Left ventricle myocardium inferior (tissue), 1 donor: ENCODE results near the gene PSMD3. TPM values are rescaled to one million over a fixed set of nuclear protein-coding genes. Genes with fewer than 3 reads are reported as not detected.
A peak's percentile ranks its signal among the peaks of the same experiment; 100 is the strongest.
"Not testable (repeated sequence)": the region's sequence is repeated elsewhere in the genome, so short reads cannot be mapped to it uniquely, and the experiment has no call there.

Experiments used
- DNase-seq: peaks from one replicate; pipeline ENCODE4 v3.0.0-alpha.2; 2020
- H3K27ac ChIP-seq: fragments of 200-600 bp; replicated peaks from 2 replicates; pipeline ENCODE4 v1.8.0; 2021
- H3K27me3 ChIP-seq: fragments of 200-600 bp; 2 replicates; pipeline ENCODE4 v1.8.0; 2021; ENCODE audit warnings: low read depth
- H3K36me3 ChIP-seq: fragments of 200-600 bp; 2 replicates; pipeline ENCODE4 v1.8.0; 2021
- H3K4me1 ChIP-seq: fragments of 200-600 bp; 2 replicates; pipeline ENCODE4 v1.8.0; 2021
- H3K4me3 ChIP-seq: fragments of 200-600 bp; 2 replicates; pipeline ENCODE4 v1.8.0; 2021; ENCODE audit warnings: mild to moderate bottlenecking, moderate library complexity
- H3K9me3 ChIP-seq: fragments of 200-600 bp; replicated peaks from 2 replicates; pipeline ENCODE4 v1.8.0; 2021
- CTCF ChIP-seq: fragments of 200-600 bp; IDR thresholded peaks from 2 replicates; pipeline ENCODE4 v1.8.0; 2021; ENCODE audit warnings: antibody characterized with exemption, mild to moderate bottlenecking, borderline replicate concordance
- intact Hi-C: fragments of 100-400 bp; cut with micrococcal nuclease; formaldehyde crosslinking; loops from one replicate; pipeline ENCODE4 v1.11.0; 2022
- total RNA-seq: library from RNA; stranded (reverse); fragmentation: NEBNext Ultra II Directional; extraction: Animal tissue kit (Norgen Biotek cat#: 25700); gene quantifications from one replicate; pipeline ENCODE4 v1.2.1, GENCODE V29; 2021
- donor health status: DM: no; HTN: yes; CAD: no; lungs with severe emphysema.

Gene PSMD3
- total RNA-seq, 1 donor from 2014 or later = 86.7 TPM

GRCh38 chr17:39996800-39997199 lies 16.2 kb downstream of the PSMD3 start:
- intact Hi-C loops = no loop called here
- Histone ChIP-seq H3K36me3 (peaks cover 69% of the 10 kb centered on the region), H3K27me3 (no peaks in the 10 kb centered on the region), H3K4me3 (no peak overlapping the region), H3K27ac (peak overlapping the region; percentile 48), H3K9me3 (no peaks in the 10 kb centered on the region), H3K4me1 (peaks cover 12% of the 10 kb centered on the region)
- DNase-seq = peak; percentile 52
- TF ChIP-seq CTCF = no peak

GRCh38 chr17:39997543-39997942 lies 16.9 kb downstream of the PSMD3 start:
- Histone ChIP-seq H3K4me1 (peaks cover 12% of the 10 kb centered on the region), H3K36me3 (peaks cover 62% of the 10 kb centered on the region), H3K27ac (peak overlapping the region; percentile 3), H3K9me3 (no peaks in the 10 kb centered on the region), H3K27me3 (no peaks in the 10 kb centered on the region), H3K4me3 (no peak overlapping the region)
- intact Hi-C loops = no loop called here
- TF ChIP-seq CTCF = no peak
- DNase-seq = no peak

GRCh38 chr17:39999067-39999466 lies 18.5 kb downstream of the PSMD3 start:
- no peak for TF ChIP-seq CTCF
- H3K36me3 ChIP-seq = peaks cover 46% of the 10 kb centered on the region
- no peak for DNase-seq
- H3K27me3 ChIP-seq = no peaks in the 10 kb centered on the region
- peaks cover 12% of the 10 kb centered on the region for H3K4me1 ChIP-seq
- H3K9me3 ChIP-seq = no peaks in the 10 kb centered on the region
- intact Hi-C loops = no loop called here
- H3K27ac ChIP-seq = no peak overlapping the region
- H3K4me3 ChIP-seq = no peak overlapping the region

- H3K4me3 ChIP-seq = no peak overlapping the region
- no peak for TF ChIP-seq CTCF
- intact Hi-C loops = no loop called here
- H3K36me3 ChIP-seq = peaks cover 35% of the 10 kb centered on the region
- H3K9me3 ChIP-seq = no peaks in the 10 kb centered on the region
- no peaks in the 10 kb centered on the region for H3K27me3 ChIP-seq
- peaks cover 12% of the 10 kb centered on the region for H3K4me1 ChIP-seq
- H3K27ac ChIP-seq = no peak overlapping the region
- no peak for DNase-seq
These were observed 19.6 kb downstream of the PSMD3 start for GRCh38 chr17:40000161-40000560.

GRCh38 chr17:40001335-40001734 lies 20.7 kb downstream of the PSMD3 start:
- peaks cover 24% of the 10 kb centered on the region for H3K36me3 ChIP-seq
- H3K4me1 ChIP-seq, DNase-seq, H3K4me3 ChIP-seq, H3K9me3 ChIP-seq, H3K27me3 ChIP-seq, H3K27ac ChIP-seq, intact Hi-C loops: not testable (repeated sequence)

- Histone ChIP-seq H3K4me3 (no peak overlapping the region), H3K27me3 (no peaks in the 10 kb centered on the region), H3K4me1 (no peaks in the 10 kb centered on the region), H3K27ac (no peak overlapping the region), H3K9me3 (no peaks in the 10 kb centered on the region), H3K36me3 (no peaks in the 10 kb centered on the region)
- no peak for DNase-seq
- no peak for TF ChIP-seq CTCF
- intact Hi-C loops = no loop called here
These were observed 23.5 kb downstream of the PSMD3 start for GRCh38 chr17:40004072-40004471.
